SHP77 (cell line): ENCODE measurements around the gene TEX35.
A peak's percentile ranks its signal among the peaks of the same experiment; 100 is the strongest.

Source experiments
- DNase-seq, 2 experiments: peaks; one replicate each; lab custom pipeline; 2025; lab: John Stamatoyannopoulos, UW

Gene TEX35

DNA sequence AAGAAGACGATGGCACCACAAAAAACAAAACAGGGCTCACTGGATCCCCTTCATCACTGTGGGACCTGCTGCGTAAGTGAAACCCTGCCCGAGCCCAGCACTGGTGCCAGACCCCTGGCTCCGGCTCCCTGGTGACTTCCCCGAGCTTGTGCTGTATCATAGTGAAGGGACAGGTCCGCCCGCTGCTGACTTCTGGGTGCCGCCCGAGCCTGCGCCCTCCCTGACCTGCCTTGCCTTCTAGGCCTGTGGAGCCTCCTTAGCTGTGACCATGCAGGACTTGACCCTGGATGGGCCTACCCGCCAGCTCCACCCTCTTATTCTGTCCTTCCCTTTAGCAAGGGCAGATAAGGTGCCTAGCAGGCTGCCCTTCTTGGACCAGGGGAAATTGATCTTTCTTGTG lies 7.9 kb downstream of the TEX35 start:
- no peak for DNase-seq

DNA sequence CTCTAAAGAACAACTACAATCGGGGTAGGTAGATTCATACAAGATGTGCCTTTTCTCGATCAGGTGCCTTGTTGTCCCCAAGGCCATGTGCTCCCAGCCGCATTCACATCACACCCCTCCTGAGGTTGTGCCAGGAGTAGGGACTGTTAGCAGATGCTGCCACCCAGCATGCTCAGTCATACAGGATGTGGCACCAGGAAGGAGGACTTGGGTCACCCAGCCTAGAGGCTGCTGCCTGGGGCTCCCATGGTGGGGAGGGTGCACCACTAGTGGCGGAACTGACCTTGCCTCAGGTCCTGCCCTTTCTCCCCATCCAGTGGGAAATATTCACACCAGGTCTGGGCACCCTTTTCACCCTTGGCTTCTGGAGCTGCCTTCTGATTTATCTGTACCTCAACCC lies 8.3 kb downstream of the TEX35 start:
- DNase-seq = no peak

DNA sequence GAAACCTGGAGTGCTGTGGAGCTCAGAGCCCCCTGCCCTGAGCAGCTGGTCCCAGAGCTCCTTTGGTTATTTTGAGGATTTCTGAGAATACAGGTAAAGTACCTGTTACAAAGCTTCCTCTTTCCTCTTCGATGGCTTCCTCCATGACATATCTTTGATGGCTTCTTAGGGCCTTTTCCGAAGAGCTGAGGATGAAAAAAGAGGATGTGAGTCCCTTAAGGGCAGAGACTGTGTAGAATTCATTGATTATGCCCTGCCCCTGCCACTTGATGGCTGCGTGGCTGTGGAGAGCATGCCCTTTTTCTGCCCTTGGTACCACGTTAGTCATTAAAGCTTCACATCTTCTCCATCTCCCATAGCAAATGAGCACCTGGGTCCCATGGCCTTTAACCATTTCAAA lies 14.2 kb downstream of the TEX35 start:
- no peak for DNase-seq

DNA sequence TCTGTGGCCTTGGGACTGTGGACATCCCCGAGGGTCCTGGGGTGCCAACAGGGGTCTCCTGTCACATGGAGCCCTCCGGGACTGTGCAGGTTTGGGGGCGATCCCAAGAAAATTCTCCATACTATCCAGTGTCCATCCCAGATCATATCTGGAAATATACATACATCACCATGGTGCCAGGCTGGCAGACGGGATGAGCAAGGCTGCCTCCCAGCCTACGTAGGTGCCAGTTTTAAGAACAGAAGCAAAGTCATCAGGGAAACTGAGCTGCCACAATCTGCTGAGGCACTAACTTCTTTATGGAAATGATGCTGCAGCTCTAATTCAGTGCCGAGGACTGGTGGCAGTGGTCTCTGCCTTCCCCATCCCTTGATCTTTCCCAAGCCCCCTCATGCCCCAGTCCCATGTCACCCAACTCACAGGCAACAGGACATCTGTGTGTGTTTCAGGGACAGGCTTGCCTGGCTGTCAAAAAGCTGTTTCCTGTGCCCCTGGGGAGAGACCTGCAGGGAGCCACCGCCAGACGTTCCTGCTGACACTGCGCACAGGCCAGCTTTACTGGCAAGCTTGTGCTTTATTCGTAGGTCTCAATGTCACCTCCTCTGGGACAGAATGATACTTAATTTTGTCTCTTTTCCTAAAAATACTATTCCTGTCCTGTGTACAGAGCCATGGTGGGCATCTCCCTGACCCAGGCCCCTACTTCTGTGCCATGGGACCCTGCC lies 15.5 kb downstream of the TEX35 start:
- DNase-seq = no peak

DNA sequence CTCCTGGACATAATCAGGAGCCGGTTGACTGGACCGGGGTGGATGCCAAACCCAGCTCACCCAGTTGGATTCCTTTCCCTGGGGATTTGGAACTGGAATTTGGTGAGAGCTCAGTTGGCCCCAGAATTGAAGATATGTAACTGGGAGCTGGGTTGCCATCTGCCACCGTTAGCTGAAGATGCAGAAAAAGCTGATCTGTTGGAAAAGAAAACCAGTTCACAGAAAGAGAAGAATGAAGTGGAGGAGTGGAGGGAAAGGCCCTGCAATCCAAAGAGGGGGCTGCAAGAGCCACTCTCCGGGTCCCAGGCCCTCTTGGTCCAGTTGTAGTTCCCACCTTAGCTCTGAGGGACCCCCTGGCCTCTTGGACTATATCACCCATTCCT lies 16.0 kb downstream of the TEX35 start:
- no peak for DNase-seq

DNA sequence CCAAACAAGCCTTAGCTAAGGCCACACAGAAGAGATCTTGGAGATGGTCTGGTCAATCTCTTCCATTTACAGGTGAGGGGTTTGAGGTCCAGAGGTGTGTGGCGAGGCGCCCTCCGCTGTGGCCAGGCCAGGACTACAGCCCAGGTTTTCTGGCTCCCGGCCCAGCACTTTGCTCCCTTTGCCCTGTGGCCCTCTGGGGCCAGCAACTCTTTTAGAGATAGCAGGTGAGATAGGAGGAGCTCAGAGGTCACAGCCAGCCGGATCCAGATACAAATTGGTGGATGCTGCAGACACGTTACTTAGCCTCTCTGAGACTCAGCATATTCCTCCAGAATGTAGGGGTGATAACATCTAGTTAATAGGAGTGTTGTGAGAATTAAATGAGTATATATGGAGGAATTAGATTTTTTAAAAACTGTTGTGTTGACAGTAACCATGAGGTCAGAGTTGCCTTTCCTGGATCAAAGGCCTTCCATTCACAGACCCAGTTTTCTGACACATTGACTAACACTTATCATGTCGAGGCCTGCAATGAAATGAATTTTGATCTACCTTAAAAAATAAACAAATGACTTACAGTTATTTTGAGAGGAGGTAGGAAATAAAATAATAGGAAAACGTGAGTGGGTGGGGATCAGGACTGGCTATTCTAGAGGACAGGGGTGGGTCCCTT lies 16.6 kb downstream of the TEX35 start:
- no peak for DNase-seq

DNA sequence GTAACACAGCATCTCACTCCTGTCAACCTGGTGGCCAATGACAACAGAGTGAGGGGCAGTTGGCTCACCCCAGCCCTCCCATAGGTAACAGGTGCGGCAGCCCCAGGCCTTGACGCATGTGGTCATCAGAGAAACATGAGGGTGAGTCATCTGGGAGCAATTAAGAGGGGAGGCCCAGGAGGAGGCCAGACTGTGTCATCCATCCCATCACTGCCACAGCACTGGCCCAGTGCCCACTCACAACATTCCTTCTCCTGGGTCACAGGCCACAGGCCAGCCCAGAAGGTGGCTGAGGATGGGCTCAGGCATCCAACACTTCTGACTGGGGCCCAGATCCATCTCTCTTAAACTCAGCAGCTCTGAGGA lies 17.1 kb downstream of the TEX35 start:
- no peak for DNase-seq

DNA sequence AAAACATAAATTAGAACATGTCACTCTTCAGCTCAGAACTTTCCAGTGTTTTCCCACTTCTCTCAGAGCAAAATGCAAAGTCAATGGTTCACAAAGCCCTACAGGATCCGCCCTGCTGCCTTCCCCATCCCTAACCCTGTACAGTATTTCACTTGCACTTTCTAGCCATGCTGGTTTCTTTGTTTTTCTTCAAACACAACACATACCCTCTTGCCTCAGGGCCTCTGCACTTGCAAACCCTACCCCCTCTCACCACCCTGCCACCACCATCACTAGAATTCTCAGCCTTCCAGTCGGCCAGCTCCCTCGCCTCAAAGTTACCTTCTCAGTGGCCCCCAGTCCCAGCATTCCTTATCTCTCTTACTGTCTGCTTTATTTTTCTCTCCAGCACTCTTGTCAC lies 17.6 kb downstream of the TEX35 start:
- no peak for DNase-seq

DNA sequence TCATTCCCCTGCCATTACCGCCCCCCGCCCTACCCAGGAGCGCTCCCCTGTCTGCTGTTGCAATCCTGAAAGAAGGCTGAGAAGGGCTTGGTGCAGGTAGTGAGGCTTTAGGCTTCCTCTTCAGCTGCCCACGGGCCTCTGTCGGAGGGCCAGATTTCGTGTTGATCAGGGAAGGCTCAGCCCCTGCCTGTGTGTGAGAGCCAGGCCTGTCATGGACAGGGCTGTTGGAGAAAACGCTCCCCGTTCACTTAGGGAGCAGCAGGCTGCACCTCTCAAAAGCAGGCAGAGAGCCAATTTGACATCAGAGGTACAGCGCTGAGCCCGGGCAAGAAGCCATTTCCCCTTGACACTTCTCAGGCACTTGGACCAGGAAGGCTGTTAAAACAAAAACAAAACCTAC lies 19.0 kb downstream of the TEX35 start:
- peak in 1 of 2 experiments; percentile 26 for DNase-seq

DNA sequence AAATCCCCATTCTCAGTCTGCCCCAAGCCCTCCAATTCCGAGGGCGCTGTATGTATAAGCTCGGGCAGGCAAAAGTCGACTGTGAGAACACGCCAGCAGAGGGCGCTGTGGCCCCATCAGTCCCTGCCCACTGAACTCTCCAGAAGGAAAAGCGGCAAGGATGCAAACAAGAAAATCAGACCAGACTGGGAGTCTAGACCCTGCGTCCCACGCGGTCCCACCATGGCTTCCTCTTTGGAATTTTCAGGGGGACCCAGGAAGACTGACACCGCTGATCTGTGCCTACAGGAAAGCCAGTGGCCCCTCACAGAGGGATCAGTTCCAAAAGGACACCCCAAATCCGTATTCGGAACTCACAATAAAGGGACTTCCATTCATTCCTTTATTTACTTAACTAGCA lies 19.5 kb downstream of the TEX35 start:
- peak; percentile 54 to 73 for DNase-seq

DNA sequence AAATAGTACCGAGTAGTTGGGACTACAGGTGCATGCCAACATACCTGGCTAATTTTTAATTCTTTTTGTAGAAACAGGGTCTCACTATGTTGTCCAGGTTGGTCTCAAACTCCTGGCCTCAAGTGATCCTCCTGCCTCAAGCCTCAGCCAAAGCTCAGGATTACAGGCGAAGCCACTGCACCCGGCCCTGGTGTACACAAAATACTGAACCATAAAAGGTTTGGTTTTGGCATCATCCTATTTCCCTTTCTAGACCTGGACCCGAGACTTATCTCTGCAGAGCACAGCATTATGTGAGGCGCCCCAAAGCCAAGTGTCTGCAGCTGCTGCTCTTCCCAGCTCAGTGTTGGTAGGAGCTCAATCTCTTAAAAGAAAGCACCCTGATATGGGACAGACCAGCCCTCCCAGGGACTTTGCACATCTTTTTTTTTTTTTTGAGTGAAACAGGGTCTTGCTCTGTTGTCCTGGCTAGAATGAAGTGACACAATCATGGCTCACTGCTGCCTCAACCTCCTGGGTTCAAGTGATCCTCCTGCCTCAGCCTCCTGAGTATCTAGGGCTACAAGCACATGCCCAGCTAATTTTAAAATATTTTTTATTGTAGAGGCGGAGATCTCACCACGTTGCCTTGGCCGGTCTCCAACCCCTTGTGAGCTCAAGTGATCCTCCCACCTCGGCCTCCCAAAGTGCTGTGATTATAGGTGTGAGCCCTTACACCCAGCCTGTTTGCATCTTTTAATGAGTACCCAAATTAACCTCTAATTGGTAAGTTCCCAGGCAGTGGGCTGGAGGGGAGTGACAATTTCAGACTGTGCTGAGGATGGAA lies 20.4 kb downstream of the TEX35 start:
- DNase-seq = no peak

DNA sequence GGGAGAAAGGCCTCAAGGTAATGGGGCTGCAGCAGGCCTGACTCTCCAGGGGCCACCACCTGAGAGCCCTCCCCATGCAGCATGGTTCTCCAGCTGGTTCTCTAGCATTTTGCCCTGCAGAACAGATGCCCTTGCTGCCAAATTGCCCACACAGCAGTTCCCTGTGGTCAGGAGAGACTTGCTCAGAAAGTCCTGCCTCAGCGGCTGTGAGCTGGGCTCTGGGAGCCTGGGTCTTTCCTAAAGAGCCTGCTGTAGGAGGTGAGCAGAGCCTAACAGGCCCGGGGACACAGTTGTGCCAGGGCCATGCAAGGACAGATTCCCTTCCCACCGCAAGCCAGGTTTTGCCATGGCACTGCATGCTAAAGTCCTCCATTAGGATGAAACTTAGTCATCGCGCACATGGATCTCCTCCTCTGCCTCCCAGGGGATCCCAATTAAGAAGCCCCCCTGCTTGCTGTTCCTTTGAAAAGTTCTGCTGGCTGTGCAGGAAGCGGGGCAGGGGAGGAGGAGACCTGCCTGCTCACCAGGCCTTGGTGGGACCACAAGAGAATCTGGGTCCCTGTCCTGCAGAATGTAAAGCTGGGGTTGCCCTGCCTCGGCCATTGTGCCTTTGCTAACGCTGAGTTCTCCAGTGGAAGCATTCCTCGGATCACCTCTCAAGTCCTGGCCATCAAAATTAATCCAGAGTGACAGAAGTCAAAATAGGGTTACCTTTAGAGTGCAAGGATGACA lies 21.4 kb downstream of the TEX35 start:
- no peak for DNase-seq

DNA sequence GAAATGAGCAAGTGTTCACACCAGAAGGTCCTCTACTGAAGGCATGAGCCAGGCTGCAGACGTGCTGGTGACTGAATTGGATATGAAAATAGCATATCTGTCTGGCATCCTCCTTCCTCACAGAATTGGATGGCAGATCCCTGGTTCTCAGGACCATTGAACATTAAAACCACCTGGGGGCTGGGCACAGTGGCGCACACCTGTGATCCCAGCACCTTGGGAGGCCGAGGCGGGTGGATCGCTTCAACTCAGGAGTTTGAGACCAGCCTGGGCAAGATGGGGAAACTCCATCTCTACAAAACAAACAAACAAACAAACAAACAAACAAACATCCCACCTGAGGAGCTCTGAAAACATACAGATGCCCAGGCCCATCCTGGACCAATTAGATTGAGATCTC lies 23.4 kb downstream of the TEX35 start:
- DNase-seq = no peak

DNA sequence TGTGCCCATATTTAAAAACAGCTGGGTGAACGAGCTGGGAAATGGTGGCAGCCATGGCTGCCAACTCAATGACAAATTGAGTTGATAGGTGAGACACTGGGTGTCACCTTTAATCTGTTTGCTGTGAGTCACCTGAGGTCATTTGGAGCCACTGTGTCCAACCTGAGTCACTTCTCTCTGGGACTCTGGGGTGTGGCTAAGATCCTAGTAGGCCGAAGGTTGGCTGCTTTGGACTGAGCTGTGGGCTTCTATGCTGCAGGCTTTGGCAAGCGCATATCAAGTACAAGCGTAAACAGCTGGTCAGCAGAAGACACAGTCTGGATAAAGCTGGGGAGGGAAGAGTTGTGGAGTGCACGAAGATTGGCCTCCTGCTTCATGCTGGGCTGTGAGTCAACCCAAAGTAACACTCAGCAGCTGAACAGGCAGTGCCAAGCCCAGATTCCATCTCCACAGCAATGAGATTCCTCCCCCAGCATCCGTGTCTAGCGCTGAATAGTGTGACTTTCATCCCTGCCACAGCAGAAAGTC lies 24.0 kb downstream of the TEX35 start:
- no peak for DNase-seq

DNA sequence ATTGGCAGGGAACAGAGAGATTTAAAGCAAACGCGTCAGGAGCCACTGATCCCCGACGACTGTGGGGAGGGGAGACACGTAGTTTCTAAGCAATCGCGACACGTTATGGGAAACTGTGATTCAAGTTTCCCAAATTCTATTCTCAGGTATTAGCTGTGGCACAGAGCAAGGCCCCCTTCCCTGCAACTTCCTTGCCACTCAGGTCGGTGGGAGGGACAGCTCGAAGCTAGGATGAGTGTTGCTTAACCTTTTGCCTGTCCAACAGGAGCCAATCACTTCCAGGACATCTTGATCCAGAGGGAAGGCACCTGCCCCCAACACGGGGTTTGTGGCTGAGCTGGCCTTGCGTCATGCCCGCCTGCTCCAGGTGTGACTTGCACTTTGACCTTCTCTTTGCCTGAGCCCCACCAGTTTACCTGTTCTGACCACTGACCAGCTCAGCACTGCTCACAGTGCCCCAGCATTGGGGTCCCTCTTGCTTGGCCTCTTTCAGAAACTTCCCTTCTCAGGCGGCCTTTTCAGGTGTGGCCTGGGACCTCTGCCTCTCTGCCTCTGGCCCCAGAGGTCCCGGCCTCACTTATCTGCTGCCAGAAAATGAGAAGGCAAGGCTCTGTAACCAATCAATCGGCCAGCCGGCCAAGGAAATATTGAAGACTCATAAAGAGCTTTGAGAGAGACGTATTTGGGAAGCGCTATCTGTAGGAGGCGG lies 24.6 kb downstream of the TEX35 start:
- no peak for DNase-seq

DNA sequence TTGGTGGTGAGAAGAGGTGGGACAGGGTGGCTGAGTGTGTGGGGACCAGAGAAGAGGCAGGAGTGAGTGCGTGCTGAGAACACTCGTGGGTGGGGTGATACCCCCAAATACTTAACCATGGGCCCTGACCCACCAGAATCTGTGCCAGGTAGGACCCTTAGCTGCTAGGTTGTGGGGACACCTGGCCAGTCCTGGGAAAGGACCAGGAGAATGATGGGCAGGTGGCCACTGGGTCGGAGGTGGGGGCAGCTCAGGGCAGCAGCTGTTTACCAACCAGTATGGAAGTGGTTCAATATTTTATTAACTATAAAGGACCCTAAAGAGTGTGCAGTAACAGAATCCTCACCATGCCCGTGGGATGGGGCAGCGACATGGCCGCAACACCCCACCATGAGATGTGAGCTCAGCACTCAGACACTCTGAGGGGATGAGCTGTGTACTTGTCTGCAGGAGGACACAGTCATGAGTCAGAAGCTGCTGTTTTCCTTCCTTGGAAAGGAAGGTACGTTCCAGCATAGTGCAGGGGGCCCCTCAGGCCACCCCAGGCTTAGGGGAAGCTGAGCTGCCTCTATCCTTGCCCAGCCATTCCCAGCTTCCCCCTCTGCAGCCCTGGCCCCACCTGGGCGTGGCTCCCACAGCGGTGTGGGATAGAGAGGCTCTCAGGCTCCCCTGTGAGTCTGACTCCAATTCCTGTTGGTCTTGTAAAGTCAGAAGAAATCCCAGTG lies 25.4 kb downstream of the TEX35 start:
- DNase-seq = no peak

DNA sequence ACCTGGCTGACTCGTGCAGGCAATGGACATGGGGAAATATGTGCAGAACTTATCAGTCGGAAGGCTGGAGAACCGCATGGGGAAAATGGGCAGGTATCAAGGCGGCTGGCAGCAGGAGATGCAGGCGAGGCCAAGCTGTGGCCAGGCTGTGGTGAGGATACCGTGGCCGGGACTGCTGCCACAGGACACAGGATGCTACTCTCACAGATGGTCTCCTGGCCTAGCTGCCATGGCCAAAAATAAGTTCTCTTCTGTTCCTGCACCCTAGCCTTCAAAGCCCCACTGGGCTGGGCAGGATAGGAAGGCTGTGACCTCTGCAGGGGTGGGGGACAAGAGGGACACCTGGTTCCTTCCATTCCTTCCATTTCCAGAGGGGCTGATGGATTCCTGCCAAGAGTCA lies 26.4 kb downstream of the TEX35 start:
- DNase-seq = no peak

DNA sequence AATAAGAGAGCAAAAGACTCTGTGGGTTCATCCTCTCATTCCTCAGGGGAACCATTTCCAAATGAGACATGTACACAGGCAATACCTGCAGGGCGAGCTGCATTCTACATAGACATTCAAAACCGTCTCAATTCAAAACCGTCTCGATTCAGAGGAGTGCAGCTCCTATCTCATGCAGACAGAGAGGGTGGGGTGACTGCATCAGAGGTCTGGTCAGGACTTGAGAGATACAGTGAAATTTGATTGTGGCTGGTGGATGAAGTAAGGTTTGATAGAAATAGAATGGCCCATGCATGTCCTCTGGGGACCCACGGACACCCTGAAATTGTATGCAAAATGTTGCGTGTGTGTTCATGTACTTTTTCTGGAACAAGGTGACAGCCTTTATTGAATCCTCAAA lies 27.3 kb downstream of the TEX35 start:
- DNase-seq = no peak

DNA sequence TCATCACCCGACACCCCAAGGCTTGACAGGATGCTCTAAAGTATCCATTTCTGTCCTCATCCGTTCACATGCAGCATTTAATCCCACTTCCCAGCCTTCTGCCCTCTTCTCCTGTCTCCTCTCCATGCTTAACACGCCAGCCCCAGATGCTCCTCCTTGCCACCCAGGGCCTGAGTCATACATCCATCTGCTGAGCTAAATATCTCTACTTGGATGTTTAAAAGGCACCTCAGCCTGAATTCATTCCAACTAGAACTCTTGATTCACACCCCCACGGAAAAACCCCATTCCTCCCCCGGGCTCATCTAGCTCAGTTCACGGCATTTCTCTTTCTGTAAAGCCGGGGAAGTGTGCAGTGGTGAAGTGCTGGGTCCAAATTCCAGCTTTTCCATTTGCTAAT lies 27.7 kb downstream of the TEX35 start:
- DNase-seq = no peak

DNA sequence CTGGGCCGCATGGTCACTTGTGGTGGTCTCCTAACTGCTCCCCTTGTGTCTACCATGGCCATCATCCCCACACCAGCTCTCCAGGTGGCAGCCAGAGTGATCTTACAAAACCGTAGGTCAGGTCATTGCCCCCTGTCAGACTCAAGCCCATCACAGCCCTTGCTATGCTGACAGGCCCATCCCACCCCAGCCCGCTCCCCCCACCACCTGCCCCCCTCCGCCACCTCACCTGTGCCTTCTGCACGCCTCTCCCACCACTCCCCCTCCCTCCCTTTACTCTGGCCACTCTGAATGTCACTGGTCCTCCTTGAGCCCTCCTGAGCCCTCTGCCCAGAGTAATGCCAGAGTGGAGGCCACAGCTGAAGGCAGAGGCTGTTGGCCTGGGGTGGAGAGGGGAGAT lies 28.5 kb downstream of the TEX35 start:
- no peak for DNase-seq
